CD4-positive, alpha-beta T cell treated with Interleukin-17A for 4 hours (primary cell): ENCODE results near the gene ACCS.

Experiments used
- DNase-seq: peaks from one replicate; pipeline ENCODE4 v3.0.0-alpha.2; 2020; ENCODE audit warnings: mixed read lengths

The ACCS gene

DNA sequence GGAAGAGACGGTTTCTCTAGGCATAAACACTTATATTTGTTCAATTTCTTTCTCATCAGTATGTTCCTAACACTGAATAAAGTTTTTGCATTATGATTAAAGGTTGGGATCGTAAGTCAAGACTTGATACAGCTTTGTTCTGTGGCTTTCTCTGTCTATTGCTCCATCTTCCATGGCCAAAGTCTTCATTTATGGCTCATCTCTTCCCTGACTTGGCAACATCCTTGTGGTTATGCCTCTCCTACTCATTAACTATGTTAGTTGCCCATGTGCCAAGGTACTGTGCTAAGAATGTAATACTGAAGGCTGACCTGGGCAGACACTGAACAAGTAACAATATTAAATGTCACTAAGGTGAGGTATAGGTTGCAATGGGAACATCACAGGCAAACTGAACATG lies 19.9 kb upstream of the ACCS start:
- no peak for DNase-seq

DNA sequence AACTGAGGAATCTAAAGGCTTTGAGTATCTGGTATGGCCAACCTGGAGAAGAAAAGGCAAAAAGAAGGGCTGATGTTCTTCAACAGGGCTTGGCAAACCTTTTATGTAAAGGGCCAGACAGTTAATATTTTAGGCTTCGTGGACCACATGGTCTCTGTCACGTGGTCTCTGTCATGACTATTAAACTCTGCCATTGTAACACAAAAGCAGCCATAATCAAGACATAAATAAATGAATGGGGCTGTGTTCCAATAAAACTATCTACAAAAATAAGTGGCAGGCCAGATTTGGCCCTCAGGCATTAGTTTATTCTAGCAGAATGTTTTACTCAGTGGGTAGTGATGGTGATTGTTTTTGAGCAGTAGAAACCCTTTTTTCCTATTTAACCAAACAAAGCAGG lies 18.8 kb upstream of the ACCS start:
- no peak for DNase-seq

DNA sequence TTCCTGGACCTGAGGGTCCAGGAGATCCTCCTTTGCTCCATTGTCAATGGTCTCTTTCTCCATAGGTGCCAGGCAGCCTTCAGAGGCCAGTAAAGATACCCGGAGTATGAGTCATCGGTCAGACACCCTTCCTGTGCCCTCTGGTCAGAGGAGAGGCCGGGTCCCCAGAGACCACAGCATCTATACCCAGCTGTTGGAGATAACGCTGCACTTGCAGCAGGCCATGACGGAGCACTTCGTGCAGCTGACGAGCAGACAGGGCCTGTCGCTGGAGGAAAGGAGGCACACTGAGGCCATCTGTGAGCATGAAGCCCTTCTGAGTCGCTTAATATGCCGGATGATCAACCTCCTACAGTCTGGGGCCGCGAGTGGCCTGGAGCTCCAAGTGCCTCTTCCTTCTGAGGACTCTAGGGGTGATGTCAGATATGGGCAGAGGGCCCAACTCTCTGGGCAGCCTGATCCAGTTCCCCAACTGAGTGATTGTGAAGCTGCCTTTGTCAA lies 18.1 kb upstream of the ACCS start, which contains the start of gene ACCSL:
TSS of gene ACCSL (plus strand) at position 51 of the 501 bp plus-strand sequence. CDS start at position 107, 56 bp downstream.
- no peak for DNase-seq

DNA sequence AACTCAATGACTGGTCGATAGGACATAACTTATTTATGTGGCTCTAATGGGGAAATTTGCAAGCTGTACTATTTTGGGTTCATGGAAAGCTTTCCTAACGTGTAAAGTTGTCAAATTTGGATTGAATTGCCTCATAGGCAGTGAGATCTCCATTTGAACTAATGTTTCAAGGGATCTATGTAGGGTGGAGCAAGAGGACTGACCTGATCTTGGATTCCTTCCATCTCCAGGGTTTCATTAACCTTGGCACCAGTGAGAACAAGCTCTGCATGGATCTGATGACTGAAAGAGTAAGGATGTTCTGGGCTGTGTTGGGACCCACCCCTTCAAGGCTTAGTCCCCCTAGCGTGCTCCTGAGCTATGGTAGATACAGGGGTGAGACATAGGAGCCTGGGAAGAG lies 16.2 kb upstream of the ACCS start:
- DNase-seq: no peak

DNA sequence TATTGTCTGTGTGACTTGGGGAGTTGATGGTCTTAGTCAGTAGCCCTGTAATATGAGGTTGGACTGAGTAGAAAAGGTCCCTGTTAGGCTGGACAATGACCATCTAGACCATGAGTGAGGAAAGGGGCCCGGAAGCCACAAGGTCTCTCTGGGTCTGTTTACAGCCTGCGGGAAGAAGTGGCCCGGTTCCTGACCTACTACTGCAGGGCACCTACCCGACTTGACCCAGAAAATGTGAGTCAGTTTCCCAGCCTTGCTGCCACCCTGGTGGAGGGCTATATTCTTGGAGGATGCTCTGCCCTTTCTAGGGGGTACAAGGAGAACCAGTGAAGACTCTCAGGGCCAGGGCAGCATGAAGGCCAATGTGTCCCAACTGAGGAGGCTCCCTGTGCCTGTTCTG lies 14.9 kb upstream of the ACCS start:
- DNase-seq: no peak

DNA sequence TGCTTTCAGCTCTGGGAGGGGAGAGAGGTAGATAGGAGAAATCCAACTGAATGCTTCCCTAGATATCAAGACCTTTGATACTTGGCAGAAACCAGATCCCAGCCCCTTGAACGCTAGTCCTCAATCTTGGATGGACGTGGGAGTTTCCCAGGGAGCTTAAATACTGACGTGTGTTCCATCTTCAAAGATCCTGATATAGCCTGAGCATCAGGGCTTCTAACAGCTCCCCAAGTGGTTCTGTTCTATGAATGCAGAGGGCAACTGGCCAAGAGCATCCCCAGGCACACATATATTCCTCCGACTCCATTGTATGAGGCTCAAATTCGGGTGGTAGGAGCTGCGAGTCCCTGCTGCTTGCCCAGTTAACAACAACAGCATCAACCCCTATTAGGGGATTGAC lies 8.7 kb upstream of the ACCS start:
- DNase-seq: no peak

DNA sequence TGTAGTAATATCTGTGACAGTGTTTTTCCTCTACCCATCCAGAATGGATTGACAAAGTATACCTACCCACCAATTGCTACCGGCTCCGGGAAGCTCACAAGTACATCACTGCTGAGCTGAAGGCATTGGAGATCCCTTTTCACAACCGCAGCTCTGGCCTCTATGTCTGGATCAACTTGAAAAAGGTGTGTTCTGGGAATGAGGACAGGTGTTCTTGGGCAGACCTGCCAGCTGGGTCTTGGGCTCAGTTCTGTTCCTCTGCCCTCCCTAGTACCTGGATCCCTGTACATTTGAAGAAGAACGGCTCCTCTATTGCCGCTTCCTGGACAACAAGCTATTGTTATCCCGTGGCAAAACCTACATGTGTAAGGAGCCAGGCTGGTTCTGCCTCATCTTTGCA lies 7.8 kb upstream of the ACCS start:
- no peak for DNase-seq

DNA sequence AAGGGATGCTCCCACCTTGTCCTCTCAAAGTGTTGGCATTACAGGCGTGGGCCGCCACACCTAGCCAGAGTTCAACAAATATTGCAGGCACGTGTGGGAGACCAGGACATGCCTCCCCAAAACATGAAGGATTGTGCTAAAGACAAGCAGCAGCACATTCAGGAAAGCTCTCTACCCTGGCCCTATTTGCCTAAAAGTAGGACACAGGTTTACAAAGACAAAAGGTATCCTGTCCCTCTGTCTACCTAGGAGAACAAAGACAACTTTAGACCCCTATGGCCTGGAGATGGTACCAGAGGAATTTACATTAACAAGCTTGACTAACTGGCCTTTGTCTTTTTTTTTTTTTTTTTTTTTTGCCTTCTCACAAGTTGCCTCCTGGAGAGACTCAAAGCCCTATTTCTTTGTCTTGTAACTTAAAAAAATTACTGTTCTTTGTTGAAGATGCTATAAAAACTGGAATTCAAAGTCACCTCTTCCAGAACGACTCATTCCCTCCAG lies 859 bp upstream of the ACCS start:
- no peak for DNase-seq

DNA sequence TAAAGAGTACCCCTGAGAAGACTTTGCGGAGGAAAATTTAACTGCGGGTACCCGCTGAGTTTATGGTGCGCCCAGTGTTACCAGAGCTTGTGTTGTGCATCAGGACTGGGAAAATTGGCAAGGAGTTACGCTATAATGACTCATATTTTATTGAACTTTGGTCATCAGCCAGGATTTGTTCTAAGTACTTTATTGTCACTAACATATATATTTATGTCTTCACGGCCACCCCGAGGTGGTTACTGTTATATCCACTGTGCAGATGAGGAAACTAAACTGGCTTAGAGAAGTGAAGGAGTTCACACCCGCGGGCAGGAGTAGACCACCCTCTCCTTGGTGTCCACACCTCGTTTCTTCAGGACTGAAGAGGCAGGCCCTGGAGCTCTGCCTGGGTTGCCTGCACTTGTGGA lies 667 bp downstream of the ACCS start:
- no peak for DNase-seq

DNA sequence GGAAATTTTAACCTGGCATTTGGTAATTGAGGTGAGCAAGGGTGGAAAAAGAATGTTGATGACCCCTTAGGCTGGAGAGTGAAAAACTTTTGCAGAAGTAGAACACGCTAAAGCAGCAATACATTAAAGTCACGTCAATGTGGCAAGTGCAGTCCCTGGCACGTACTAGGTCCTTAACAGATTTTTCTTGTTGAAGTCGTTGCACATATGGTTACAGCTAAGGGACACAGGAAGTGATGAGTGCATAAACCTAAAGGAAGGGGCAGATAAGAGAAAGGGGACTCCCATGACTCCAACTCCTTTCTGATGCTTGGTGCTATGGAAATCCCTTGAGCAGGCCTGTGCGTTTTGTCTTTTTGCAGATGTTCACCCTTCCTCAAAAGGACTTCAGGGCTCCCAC lies 1.2 kb downstream of the ACCS start:
- DNase-seq: no peak

DNA sequence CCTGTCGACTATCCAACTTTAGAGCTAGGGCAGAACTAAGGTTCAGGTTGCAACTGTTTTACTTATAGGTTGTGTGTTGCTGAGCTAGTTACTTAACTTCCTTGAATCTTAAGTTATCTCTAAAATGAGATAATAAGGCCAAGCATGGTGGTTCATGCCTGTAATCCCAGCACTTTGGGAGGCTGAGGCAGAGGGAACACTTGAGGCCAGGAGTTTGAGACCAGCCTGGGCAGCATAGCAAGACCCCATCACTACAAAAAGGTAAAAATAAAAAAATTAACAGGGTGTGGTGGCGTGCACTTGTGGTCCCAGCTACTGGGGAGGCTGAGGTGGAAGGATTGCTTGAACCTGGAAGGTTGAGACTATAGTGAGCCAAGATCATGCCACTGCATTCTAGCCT lies 2.1 kb downstream of the ACCS start:
- DNase-seq: no peak

DNA sequence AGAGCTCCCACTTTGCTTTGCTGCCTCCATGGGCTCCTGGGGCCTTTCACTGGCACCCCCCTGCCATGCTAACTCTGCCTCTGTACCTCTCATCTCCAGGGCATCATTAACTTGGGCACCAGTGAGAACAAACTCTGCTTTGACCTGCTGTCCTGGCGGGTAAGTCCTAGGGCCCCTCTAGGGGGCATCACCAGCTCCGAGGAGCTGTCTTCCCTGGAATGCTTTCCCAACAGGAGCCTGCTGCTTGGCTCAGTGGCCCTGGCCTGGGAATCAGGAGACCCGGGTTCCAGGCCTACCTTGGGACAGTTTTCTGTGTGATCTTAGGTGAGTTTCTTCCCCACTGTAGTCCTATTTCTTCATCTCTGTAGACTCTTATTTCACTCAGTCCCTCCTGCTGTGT lies 5.1 kb downstream of the ACCS start:
- no peak for DNase-seq

DNA sequence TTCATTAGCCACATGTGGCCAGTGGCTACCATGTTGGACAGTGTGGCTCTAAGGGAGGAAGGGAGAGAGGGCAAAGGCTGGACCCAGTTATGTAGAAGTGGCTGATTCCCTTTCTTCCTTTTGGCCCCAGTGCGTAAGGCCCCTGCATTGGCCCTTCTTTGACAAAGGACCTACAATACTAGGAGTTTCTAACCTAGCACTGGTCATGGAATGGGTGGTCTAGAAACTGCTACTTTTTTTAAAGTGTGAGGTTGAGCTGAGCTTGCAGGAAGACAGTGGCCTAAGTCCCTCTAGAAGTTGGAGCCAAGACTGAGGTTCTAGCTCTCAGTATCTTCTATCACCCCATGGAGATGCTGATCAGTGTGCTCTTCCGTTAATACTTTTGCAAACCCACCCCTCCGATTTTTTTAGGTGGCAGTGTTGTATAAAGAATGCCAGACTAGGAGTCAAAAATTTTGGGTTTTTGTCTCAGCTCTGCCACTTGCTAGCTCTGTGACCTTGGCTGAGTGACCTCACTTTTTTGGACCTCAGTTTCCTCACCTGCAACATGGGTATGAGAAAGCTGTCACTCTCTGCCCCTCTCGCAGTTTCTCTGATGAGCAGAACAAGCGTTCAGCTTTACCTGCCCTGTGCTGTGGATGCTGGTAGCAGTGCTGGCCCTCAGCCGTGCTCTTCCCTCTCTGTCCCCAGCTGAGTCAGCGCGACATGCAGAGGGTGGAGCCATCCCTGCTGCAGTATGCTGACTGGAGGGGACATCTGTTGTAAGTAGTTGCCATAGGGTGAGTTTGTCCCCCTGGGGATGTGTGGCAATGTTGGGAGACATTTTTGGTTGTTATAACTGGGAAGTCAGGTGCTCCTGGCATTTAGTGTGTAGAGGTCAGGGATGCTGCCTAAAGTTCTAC lies 6.9 kb downstream of the ACCS start:
- no peak for DNase-seq

DNA sequence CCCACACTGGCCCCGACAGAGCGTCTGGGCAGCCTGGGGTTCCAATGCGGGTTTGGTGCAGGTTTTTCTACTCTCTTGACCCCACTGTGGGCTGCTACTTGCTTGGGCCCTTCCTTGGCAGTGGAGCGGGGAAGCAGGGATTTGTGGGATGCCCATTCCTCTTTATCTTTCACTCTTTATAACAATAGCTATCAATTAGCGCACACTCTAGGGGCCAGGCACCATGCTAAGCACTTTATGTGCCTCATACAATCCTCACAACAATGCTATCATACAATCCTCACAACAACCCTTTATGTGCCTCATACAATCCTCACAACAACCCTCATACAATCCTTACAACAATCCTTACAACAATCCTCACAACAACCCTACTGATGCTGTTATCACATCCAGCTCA lies 12.7 kb downstream of the ACCS start:
- DNase-seq: no peak

DNA sequence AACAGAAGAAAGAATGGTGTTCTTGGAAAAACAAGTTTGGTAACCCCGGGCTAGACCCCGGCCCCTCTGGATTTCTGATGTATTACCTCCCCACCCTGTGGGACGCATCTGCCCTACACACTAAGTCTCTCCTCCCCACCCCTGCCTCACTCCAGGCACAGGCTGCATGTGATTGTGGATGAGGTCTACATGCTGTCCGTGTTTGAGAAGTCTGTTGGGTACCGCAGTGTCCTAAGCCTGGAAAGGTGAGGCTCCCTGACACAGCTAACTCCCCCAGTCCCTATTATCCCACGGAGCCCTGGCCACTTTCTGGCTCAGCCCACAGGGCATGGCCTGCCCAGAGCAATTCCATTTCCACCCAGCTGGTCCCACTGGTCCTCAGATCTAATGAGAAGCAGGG lies 13.3 kb downstream of the ACCS start:
- DNase-seq: no peak

DNA sequence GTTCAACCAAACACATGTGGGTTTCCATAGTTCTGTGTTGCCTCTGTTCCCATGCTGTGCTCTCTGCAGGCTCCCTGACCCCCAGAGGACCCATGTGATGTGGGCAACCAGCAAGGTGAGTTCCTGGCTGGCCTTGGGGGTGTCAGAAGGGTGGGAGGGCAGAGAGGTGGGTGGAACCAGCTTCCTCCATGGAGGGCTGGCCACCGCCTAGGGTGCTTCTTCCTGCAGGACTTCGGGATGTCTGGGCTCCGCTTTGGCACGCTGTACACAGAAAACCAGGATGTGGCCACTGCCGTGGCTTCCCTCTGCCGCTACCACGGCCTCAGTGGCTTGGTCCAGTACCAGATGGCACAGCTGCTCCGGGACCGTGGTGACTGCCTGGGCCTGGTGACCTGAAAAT lies 14.9 kb downstream of the ACCS start:
- no peak for DNase-seq

DNA sequence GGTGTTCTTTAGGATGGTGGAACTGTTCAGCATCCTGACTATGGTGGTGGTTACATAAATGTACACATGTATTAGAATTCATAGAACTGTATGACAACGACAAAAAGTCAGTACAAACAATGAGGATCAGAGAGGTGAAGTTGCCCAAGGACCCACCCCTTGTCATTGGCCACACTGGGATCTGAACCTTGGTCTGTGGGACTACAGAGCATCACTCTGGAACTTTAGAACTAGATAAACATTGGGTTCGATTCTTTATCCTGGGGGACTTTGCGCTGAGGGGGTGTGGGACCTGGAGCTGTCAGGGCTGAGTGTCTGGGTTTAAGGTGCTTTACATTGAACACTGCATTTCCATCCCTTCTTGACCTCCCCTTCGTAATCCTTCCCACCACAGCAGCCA lies 16.6 kb downstream of the ACCS start:
- no peak for DNase-seq

DNA sequence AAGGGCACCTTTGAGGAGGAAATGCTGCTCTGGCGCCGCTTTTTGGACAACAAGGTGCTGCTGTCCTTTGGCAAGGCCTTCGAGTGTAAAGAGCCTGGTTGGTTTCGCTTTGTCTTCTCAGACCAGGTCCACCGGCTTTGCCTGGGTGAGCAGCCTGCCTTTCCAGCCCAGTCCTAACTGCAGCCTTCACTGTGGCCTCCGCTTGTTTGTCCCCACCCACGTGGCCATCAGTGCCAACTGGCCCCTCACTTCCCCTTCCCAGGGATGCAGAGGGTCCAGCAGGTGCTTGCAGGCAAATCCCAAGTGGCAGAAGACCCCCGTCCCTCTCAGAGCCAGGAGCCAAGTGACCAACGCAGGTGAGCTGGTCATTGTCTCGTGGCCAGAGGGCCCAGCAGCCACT lies 17.4 kb downstream of the ACCS start:
- no peak for DNase-seq

DNA sequence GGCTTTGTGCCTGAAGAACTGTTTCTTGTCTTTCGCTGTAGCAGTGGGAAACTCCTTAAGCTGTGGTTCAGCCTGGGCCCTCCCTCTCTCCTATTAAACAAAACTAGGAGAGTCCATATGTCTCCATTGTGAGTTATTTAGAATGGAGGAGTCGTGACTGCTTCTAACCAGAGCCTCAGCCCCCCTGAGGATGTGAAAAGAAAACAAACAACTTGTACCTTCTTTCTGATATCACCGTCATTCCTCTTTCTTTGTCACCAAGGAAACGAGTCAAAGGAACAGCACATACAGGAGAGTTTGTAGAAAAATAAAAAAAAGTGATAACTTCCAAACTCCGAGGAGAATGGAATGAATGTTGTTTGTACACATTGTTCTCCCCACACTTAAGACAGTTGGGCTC lies 17.8 kb downstream of the ACCS start:
- DNase-seq: no peak

DNA sequence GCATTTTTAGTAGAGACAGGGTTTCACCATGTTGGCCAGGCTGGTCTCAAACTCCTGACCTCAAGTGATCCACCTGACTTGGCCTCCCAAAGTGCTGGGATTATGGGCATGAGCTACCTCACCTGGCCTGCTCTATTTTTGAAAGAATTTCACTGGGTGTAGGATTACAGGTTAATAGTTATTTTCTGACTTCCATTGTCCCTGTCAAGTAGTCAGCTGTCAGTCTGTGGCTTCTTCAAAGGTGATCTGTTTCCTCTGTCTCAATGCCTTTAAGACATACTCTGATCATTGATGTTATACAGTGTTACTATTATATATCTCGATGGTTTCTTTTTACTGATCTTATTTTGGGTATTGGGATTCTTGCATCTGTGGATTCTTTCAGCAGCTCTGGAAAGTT lies 19.3 kb downstream of the ACCS start:
- DNase-seq: no peak

DNA sequence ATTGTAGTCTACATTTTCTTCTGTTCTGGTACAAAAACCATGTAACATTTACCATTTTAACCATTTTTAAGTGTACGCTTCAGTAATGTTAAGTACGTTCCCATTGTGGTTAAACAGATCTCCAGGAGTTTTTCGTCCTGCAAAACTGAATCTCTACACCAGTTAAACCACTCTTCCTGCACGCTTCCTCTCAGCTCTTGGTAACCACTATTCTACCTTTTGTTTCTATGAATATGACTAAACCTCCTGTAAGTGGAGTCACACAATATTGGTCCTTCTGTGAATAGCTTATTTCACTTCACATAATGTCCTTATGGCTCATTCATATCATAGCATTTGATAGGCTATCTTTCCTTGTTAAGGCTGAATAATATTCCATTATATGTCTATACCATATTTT lies 22.3 kb downstream of the ACCS start:
- DNase-seq: no peak

DNA sequence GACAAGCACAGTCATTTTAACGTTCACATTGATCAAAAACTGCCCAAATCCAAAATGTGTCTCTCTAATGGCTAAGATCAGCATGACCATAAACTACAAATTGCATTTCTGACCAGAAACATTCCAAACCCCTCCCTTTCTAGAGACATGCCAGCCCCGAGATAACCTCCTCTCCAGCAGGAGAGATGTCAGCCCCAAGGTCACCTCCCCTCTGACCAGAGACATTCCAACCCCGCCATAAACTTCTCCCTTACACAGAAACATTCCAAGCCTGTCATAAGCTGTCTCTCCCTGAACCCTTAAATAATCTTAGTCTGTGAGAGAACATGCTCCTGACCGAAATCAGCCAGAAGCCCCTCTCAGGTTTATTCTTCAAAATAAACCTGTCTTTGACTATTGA lies 22.8 kb downstream of the ACCS start:
- DNase-seq: no peak

DNA sequence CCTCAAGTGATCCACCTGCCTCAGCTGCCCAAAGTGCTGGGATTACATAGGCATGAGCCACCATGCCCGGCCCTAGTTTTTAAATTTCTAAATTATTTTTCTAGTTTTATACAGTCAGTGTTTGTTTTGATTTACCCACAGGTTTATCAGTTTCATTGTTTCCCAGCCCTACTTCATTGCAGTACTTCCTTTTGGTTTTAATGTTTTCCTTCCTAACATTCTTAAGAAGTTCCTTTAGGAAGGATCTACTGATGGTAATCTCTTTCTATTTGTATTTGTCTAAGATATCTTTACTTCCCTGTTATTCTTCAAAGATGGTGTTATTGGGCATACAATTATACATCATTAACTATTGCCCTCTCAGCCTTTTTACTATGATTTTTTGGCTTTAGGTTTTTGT lies 24.5 kb downstream of the ACCS start:
- DNase-seq: no peak

DNA sequence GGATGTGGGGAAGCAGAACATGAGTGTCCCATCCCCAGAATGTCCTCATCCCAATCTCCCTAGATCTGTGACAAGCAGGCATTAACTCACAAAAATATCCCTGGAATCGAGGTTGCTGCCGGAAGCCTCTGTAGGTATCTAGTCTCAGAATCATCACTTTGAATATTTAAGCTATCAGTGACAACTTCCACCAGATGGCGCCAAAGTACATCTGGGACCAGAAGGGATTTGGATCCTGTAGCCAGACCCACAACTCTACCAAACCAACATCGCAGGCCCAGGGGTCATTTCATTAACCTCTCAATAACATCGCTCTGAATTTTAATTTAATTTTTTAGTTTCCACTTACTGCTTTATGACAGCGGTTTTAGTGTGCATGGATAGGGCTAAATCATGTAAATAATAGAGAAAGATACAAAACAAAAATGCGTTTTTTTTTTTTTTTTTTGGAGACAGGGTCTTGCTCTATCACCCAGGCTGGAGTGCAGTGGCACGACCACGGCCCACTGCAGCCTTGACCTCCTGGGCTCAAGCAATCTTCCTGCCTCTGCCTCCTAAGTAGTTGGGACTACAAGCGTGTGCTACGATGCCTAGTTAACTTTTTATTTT lies 28.3 kb downstream of the ACCS start:
- DNase-seq: peak; percentile 89
